ENCODE results near the gene RGS11. TPM values are rescaled to one million over a fixed set of nuclear protein-coding genes. Genes with fewer than 3 reads are reported as not detected.

RGS11 gene
- total RNA-seq, 1 experiment from 2014 or later = 0.85 TPM

DNA sequence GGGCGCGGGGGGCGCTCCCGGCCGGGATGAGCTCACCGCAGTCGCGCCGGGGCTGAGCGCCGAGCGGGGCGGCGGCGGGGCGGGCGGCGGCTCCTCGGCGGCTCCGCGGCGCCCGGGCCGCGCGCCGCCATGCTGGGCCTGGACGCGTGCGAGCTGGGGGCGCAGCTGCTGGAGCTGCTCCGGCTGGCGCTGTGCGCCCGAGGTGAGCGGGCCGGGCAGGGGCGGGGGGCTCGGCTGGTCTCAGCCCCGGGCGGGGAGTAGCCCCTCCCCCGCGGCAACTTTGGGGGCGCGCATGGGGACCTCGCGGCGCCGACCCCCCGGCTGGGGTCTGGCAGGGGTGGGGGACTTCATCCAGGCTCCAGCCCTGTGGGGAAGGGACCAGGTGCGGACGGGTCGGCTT, 4.8 kb upstream of the RGS11 start, which contains the start of gene ARHGDIG:
TSS of gene ARHGDIG (plus strand) at position 40 of the 400 bp plus-strand sequence. CDS start at position 130, 90 bp downstream.
- Mint-ChIP-seq H3K4me1 (ENCODE audit: low read depth, unreplicated experiment) (peaks cover 9% of the 10 kb centered on the region), H3K27me3 (ENCODE audit: unreplicated experiment) (peaks cover 41% of the 10 kb centered on the region), H3K4me3 (ENCODE audit: low read depth, unreplicated experiment) (peak within 1 kb of the TSS; percentile 40), H3K9me3 (ENCODE audit: low read depth, unreplicated experiment) (no peaks in the 10 kb centered on the region), H3K27ac (ENCODE audit: unreplicated experiment) (no peak within 1 kb of the TSS), H3K36me3 (ENCODE audit: insufficient read depth, unreplicated experiment) (peaks cover 6% of the 10 kb centered on the region)
- BruUV-seq (replicated peaks) = no TSS peak
- TF ChIP-seq, protein P1, sequence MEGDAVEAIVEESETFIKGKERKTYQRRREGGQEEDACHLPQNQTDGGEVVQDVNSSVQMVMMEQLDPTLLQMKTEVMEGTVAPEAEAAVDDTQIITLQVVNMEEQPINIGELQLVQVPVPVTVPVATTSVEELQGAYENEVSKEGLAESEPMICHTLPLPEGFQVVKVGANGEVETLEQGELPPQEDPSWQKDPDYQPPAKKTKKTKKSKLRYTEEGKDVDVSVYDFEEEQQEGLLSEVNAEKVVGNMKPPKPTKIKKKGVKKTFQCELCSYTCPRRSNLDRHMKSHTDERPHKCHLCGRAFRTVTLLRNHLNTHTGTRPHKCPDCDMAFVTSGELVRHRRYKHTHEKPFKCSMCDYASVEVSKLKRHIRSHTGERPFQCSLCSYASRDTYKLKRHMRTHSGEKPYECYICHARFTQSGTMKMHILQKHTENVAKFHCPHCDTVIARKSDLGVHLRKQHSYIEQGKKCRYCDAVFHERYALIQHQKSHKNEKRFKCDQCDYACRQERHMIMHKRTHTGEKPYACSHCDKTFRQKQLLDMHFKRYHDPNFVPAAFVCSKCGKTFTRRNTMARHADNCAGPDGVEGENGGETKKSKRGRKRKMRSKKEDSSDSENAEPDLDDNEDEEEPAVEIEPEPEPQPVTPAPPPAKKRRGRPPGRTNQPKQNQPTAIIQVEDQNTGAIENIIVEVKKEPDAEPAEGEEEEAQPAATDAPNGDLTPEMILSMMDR (IDR thresholded peaks at IDR 0.05; ENCODE audit: unreplicated experiment) = no peak
- CTCF ChIA-PET = no interaction called here
- DNase-seq = no peak
- intact Hi-C loops (cut with micrococcal nuclease; ENCODE audit: unreplicated experiment) = no loop called here

GRCh38 chr16:280005-280460, 4.3 kb upstream of the RGS11 start:
- H3K36me3 Mint-ChIP-seq (ENCODE audit: insufficient read depth, unreplicated experiment) = peaks cover 4% of the 10 kb centered on the region
- H3K27me3 Mint-ChIP-seq (ENCODE audit: unreplicated experiment) = peaks cover 41% of the 10 kb centered on the region
- H3K27ac Mint-ChIP-seq (ENCODE audit: unreplicated experiment) = no peak overlapping the region
- no TSS peak for BruUV-seq (replicated peaks)
- TF ChIP-seq, protein P1 (IDR thresholded peaks at IDR 0.05; ENCODE audit: unreplicated experiment) = no peak
- H3K9me3 Mint-ChIP-seq (ENCODE audit: low read depth, unreplicated experiment) = no peaks in the 10 kb centered on the region
- H3K4me3 Mint-ChIP-seq (ENCODE audit: low read depth, unreplicated experiment) = no peak overlapping the region
- H3K4me1 Mint-ChIP-seq (ENCODE audit: low read depth, unreplicated experiment) = peaks cover 9% of the 10 kb centered on the region
- no peak for DNase-seq
- intact Hi-C loops (cut with micrococcal nuclease; ENCODE audit: unreplicated experiment) = no loop called here
- CTCF ChIA-PET = no interaction called here

GRCh38 chr16:279531-279930, 3.8 kb upstream of the RGS11 start:
- Mint-ChIP-seq H3K27me3 (ENCODE audit: unreplicated experiment) (peaks cover 41% of the 10 kb centered on the region), H3K27ac (ENCODE audit: unreplicated experiment) (no peak overlapping the region), H3K36me3 (ENCODE audit: insufficient read depth, unreplicated experiment) (peaks cover 4% of the 10 kb centered on the region), H3K4me1 (ENCODE audit: low read depth, unreplicated experiment) (peaks cover 9% of the 10 kb centered on the region), H3K4me3 (ENCODE audit: low read depth, unreplicated experiment) (no peak overlapping the region), H3K9me3 (ENCODE audit: low read depth, unreplicated experiment) (no peaks in the 10 kb centered on the region)
- intact Hi-C loops (cut with micrococcal nuclease; ENCODE audit: unreplicated experiment) = no loop called here
- BruUV-seq (replicated peaks) = no TSS peak
- no peak for DNase-seq
- CTCF ChIA-PET = interaction anchor here (1.0 kb wide), 2 partner anchors 15 to 73 kb away, joined by 3 read pairs; no protein-coding TSS in a partner anchor
- TF ChIP-seq, protein P1 (IDR thresholded peaks at IDR 0.05; ENCODE audit: unreplicated experiment) = no peak

DNA sequence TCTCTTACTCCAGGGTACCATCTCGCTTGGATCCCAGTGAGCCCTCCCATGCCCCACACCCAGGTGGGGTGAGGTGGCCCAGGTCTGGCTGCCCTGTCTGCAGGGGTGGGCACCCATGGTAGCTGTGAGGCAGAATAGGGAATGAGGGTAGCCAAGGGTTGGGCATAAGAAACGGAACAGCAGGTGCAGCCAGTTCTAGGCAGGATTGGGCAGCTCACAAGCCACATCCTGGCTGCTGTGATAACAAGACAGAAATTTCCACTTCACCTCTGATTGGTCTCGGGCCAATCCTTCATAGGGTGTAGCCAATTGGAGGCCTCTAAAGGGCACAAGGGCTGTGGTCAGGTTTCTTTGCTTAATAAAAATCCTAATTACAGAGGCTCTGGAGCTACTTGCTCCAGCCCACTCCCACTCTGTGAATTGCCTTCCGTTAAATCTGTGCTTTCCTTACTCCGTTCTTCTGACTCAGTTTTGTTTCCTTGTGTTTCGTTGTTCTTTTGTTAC, 3.2 kb upstream of the RGS11 start:
- peaks cover 4% of the 10 kb centered on the region for H3K36me3 Mint-ChIP-seq (ENCODE audit: insufficient read depth, unreplicated experiment)
- DNase-seq = peak; percentile 65
- CTCF ChIA-PET = interaction anchor here (1.0 kb wide), 2 partner anchors 15 to 74 kb away, joined by 3 read pairs; no protein-coding TSS in a partner anchor
- TF ChIP-seq, protein P1 (IDR thresholded peaks at IDR 0.05; ENCODE audit: unreplicated experiment) = no peak
- peaks cover 9% of the 10 kb centered on the region for H3K4me1 Mint-ChIP-seq (ENCODE audit: low read depth, unreplicated experiment)
- intact Hi-C loops (cut with micrococcal nuclease; ENCODE audit: unreplicated experiment) = no loop called here
- no peak overlapping the region for H3K4me3 Mint-ChIP-seq (ENCODE audit: low read depth, unreplicated experiment)
- H3K9me3 Mint-ChIP-seq (ENCODE audit: low read depth, unreplicated experiment) = no peaks in the 10 kb centered on the region
- BruUV-seq (replicated peaks) = no TSS peak
- H3K27me3 Mint-ChIP-seq (ENCODE audit: unreplicated experiment) = peaks cover 41% of the 10 kb centered on the region
- no peak overlapping the region for H3K27ac Mint-ChIP-seq (ENCODE audit: unreplicated experiment)
